Small intestine (tissue), 7 donors: ENCODE data around the gene CC2D1A. TPM values are rescaled to one million over a fixed set of nuclear protein-coding genes. Genes with fewer than 3 reads are reported as not detected.
A peak's percentile ranks its signal among the peaks of the same experiment; 100 is the strongest.

Experiments
- DNase-seq, 2 donors: peaks; one replicate each; pipeline versions ENCODE4 v3.0.0 to v3.0.0-alpha.2; 2013
- FAIRE-seq: peaks from 2 replicates; lab custom pipeline; 2012; peaks lifted over from hg19 to GRCh38; lab: Jason Lieb, UNC
- H3K27ac ChIP-seq, 3 donors: one replicate each; pipeline ENCODE4 v1.5.1; 2013; ENCODE audit warnings: low read length in 2 of 3, mild to moderate bottlenecking in 2 of 3, control low read depth in 1 of 3, inconsistent platforms in 1 of 3, low read depth in 1 of 3, moderate library complexity in 1 of 3
- H3K27me3 ChIP-seq, 3 donors: one replicate each; pipeline ENCODE4 v1.6.1; 2013; ENCODE audit warnings: low read length in 3 of 3, inconsistent platforms in 1 of 3; ENCODE audit not compliant: control insufficient read depth in 3 of 3, insufficient read depth in 3 of 3
- H3K36me3 ChIP-seq, 3 donors: one replicate each; pipeline ENCODE4 v1.6.1; 2013; ENCODE audit warnings: low read length in 3 of 3, inconsistent platforms in 1 of 3, low read depth in 1 of 3, mild to moderate bottlenecking in 1 of 3, moderate library complexity in 1 of 3; ENCODE audit not compliant: control insufficient read depth in 3 of 3, insufficient read depth in 2 of 3
- H3K4me1 ChIP-seq, 3 donors: one replicate each; pipeline ENCODE4 v1.6.1; 2013; ENCODE audit warnings: low read length in 2 of 3, inconsistent platforms in 1 of 3, low read depth in 1 of 3, mild to moderate bottlenecking in 1 of 3, moderate library complexity in 1 of 3; ENCODE audit not compliant: control insufficient read depth in 3 of 3, insufficient read depth in 2 of 3
- H3K4me3 ChIP-seq, 3 donors: one replicate each; pipeline ENCODE4 v1.5.1; 2013; ENCODE audit warnings: low read length in 3 of 3, control low read depth in 1 of 3, inconsistent platforms in 1 of 3, low read depth in 1 of 3, mild to moderate bottlenecking in 1 of 3, moderate library complexity in 1 of 3
- H3K9me3 ChIP-seq, 2 donors: one replicate each; pipeline ENCODE4 v1.6.1; 2013; ENCODE audit warnings: low read depth in 1 of 2, low read length in 1 of 2; ENCODE audit not compliant: control insufficient read depth in 2 of 2, insufficient read depth in 1 of 2
- WGBS, 3 donors: extraction: QIAGEN DNeasy Blood & Tissue Kit; methylation state at CpG; one replicate each; pipeline ENCODE4 v1.1.7; 2013; 5-methylcytosine and 5-hydroxymethylcytosine counted together
- polyA plus RNA-seq, 4 donors: library from polyadenylated mRNA; stranded (reverse) in 3 of 4; unstranded in 1 of 4; fragments of 200-250 nt in 3 of 4; fragments of 120-200 nt in 1 of 4; gene quantifications; one replicate each; pipeline versions ENCODE4 v1.2.1 to v1.2.3, GENCODE V29; 2013
- donor health status: healthy with polysubstance abuse.
- donor health status: control.
- donor health status: control.
- donor health status: Bipolar disorder and iron deficiency.
- donor health status: healthy.

Gene CC2D1A
- polyA plus RNA-seq, 4 donors: 38.2 to 199 (median 103) TPM

- FAIRE-seq (no peak), DNase-seq (peak in 1 of 2 donors; percentile 89)
- Histone ChIP-seq H3K9me3 (no peaks in the 10 kb centered on the region), H3K27ac (no peak overlapping the region), H3K4me1 (peaks cover 3 to 12% (median 7%) of the 10 kb centered on the region in 3 donors), H3K27me3 (no peaks in the 10 kb centered on the region), H3K4me3 (no peak overlapping the region), H3K36me3 (no peaks in the 10 kb centered on the region)
- 14 to 67% (median 39%) methylated on average over 16 of the region's 16 CpGs for WGBS, 3 donors
Observed at GRCh38 chr19:13888281-13888680, 17.7 kb upstream of the CC2D1A start.

GRCh38 chr19:13890136-13890535 is 15.9 kb upstream of the CC2D1A start:
- Histone ChIP-seq H3K4me1 (peaks cover 3 to 7% (median 5%) of the 10 kb centered on the region in 3 donors), H3K36me3 (no peaks in the 10 kb centered on the region), H3K27ac (no peak overlapping the region), H3K27me3 (no peaks in the 10 kb centered on the region), H3K4me3 (no peak overlapping the region), H3K9me3 (no peaks in the 10 kb centered on the region)
- DNase-seq (no peak), FAIRE-seq (no peak)
- WGBS, 3 donors: 93 to 97% (median 95%) methylated on average over 13 of the region's 13 CpGs

GRCh38 chr19:13892870-13893269 is 13.1 kb upstream of the CC2D1A start:
- H3K4me3 ChIP-seq: no peak overlapping the region
- H3K36me3 ChIP-seq: no peaks in the 10 kb centered on the region
- no peaks in the 10 kb centered on the region for H3K27me3 ChIP-seq
- H3K4me1 ChIP-seq: peaks cover 0 to 1% (median 0%) of the 10 kb centered on the region in 3 donors
- DNase-seq: peak; percentile 35 to 54
- H3K27ac ChIP-seq: peak overlapping the region in 2 of 3 donors; percentile 4 to 51
- 11 to 55% (median 43%) methylated on average over 9 of the region's 9 CpGs for WGBS, 3 donors
- no peak for FAIRE-seq
- H3K9me3 ChIP-seq: no peaks in the 10 kb centered on the region

- no peak for DNase-seq
- WGBS, 3 donors: 66 to 72% (median 70%) methylated on average over 5 of the region's 5 CpGs
- Histone ChIP-seq H3K4me3 (no peak overlapping the region), H3K36me3 (no peaks in the 10 kb centered on the region), H3K27me3 (no peaks in the 10 kb centered on the region), H3K27ac (no peak overlapping the region), H3K9me3 (no peaks in the 10 kb centered on the region), H3K4me1 (peaks cover 0 to 2% (median 0%) of the 10 kb centered on the region in 3 donors)
- FAIRE-seq: no peak
Observed at GRCh38 chr19:13894552-13894951, 11.4 kb upstream of the CC2D1A start.

GRCh38 chr19:13896227-13896626 is 9.8 kb upstream of the CC2D1A start:
- H3K27ac ChIP-seq: no peak overlapping the region
- 93 to 100% (median 96%) methylated on average over 2 of the region's 2 CpGs for WGBS, 3 donors
- peak; percentile 70 for FAIRE-seq

GRCh38 chr19:13899393-13899792 is 6.6 kb upstream of the CC2D1A start:
- Histone ChIP-seq H3K9me3 (peaks cover 0 to 2% of the 10 kb centered on the region in 2 donors), H3K4me3 (no peak overlapping the region), H3K36me3 (no peaks in the 10 kb centered on the region), H3K27me3 (no peaks in the 10 kb centered on the region), H3K27ac (peak overlapping the region in 1 of 3 donors; percentile 42), H3K4me1 (peaks cover 0 to 2% (median 0%) of the 10 kb centered on the region in 3 donors)
- FAIRE-seq: no peak
- WGBS, 3 donors: 20 to 65% (median 40%) methylated on average over 10 of the region's 10 CpGs
- DNase-seq: peak; percentile 59 to 62

More at GRCh38 chr19:13896227-13896626, 9.8 kb upstream of the CC2D1A start:
- no peaks in the 10 kb centered on the region for H3K9me3 ChIP-seq
- H3K27me3 ChIP-seq: no peaks in the 10 kb centered on the region
- H3K36me3 ChIP-seq: no peaks in the 10 kb centered on the region
- no peak for DNase-seq
- H3K4me1 ChIP-seq: peaks cover 0 to 2% (median 0%) of the 10 kb centered on the region in 3 donors
- no peak overlapping the region for H3K4me3 ChIP-seq

- H3K36me3 ChIP-seq: no peaks in the 10 kb centered on the region
- FAIRE-seq (no peak), DNase-seq (no peak)
- no peak overlapping the region for H3K4me3 ChIP-seq
- H3K9me3 ChIP-seq: peaks cover 0 to 2% of the 10 kb centered on the region in 2 donors
- no peaks in the 10 kb centered on the region for H3K27me3 ChIP-seq
- peaks cover 0 to 2% (median 0%) of the 10 kb centered on the region in 3 donors for H3K4me1 ChIP-seq
- WGBS, 3 donors: 66 to 75% (median 75%) methylated on average over 5 of the region's 5 CpGs
- H3K27ac ChIP-seq: no peak overlapping the region
Observed at GRCh38 chr19:13899912-13900584, 6.0 kb upstream of the CC2D1A start.

GRCh38 chr19:13902993-13903555 is 2.9 kb upstream of the CC2D1A start:
- no peak for DNase-seq
- H3K4me3 ChIP-seq: no peak overlapping the region
- FAIRE-seq: no peak
- H3K9me3 ChIP-seq: peaks cover 0 to 2% of the 10 kb centered on the region in 2 donors
- peaks cover 0 to 12% (median 5%) of the 10 kb centered on the region in 3 donors for H3K4me1 ChIP-seq
- no peaks in the 10 kb centered on the region for H3K36me3 ChIP-seq
- 69 to 77% (median 75%) methylated on average over 4 of the region's 4 CpGs for WGBS, 3 donors
- no peaks in the 10 kb centered on the region for H3K27me3 ChIP-seq
- no peak overlapping the region for H3K27ac ChIP-seq
